ENCODE measurements around the gene GET4.
A peak's percentile ranks its signal among the peaks of the same experiment; 100 is the strongest.

DNA sequence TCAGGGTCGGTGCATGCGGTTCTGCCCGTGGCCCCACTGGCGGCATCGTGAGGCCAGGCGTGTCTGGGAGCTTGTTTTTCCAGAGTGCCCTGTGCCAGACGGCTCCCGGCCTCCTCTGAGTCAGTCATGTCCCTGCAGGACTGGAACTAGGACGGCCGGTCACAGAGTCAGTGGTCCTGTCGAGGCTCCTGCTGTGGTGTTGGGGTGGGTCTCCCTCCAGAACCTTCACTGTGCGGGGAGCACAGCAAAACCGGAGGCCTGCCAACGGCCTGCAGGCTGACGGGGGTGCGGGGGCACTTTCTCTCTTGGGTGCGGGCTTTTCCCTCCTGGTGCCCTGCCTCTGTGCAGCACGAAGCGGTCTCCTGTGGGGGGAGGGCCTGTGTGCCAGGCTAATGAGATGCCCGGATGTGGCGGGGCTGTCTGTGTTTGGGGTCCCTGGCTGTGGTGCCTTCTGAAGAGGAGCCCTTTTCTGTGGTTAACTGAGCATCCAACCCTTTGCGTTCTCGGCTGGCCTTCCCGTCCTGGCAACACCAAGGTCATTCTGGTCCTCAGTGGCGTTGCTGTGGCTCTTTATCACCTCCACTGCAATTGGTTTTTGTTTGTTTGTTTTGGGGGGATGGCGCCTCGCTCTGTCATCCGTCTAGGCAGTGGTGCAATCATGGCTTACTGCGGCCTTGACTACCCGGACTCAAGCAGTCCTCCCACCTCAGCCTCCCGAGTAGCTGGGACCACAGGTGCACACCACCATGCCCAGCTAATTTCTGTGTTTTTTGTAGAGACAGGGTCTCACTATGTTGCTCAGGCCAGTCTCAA is 8.0 kb downstream of the GET4 start:
- TF ChIP-seq, protein P1, sequence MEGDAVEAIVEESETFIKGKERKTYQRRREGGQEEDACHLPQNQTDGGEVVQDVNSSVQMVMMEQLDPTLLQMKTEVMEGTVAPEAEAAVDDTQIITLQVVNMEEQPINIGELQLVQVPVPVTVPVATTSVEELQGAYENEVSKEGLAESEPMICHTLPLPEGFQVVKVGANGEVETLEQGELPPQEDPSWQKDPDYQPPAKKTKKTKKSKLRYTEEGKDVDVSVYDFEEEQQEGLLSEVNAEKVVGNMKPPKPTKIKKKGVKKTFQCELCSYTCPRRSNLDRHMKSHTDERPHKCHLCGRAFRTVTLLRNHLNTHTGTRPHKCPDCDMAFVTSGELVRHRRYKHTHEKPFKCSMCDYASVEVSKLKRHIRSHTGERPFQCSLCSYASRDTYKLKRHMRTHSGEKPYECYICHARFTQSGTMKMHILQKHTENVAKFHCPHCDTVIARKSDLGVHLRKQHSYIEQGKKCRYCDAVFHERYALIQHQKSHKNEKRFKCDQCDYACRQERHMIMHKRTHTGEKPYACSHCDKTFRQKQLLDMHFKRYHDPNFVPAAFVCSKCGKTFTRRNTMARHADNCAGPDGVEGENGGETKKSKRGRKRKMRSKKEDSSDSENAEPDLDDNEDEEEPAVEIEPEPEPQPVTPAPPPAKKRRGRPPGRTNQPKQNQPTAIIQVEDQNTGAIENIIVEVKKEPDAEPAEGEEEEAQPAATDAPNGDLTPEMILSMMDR (IDR thresholded peaks at IDR 0.05) = no peak
- TF ChIP-seq POLR2A (IDR thresholded peaks at IDR 0.05) = peak in 1 of 2 donors; percentile 52

Data from adrenal gland (tissue), 5 donors.